Femur (tissue), 1 donor: ENCODE measurements around the gene GALNT11.
"Not testable (repeated sequence)": the region's sequence is repeated elsewhere in the genome, so short reads cannot be mapped to it uniquely, and the experiment has no call there.

Experiments used
- DNase-seq: peaks from one replicate; pipeline ENCODE4 v3.0.0-alpha.2; 2017

GALNT11 gene

DNA sequence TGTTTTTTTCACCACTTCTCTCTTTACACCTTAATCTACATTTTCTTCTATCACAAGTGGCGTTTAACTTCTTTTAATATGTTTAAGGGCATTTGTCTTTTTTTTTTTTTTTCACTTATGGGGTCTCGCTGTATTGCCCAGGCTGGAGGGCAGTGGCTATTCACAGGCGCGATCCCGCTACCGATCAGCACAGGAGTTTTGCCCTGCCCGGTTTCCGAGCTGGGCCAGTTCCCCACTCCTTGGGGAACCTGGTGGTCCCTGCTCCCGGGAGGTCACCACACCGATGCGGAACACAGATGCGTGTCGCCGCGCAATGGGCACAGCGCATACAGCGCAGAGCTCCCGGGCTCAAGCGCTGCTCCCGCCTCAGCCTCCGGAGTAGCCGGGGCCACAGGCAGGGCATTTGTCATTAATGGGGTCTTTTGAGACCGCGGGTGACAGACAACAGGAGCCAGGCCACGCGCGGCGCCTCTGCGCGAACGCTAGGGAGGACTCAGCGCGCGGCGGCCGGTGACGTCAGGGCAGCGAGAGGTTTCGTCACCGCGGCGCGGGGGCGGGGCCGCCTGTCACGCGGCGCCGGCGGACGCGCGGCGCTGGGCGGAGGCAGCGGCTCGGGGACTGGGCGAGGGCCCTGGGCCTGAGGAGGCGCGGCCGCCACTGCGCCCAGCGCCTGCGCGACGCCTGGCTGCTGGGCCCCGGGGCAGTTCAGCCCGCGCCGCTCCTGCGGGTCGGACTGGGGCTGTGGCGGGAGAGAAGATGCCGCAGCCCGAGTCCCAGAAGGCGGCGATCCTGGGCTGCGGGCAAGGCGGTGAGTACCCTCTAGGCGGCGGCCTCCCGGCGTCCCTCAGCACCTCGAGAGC, at the start of gene GALNT11:
TSS of gene GALNT11 (plus strand) at position 598 of the 860 bp plus-strand sequence. CDS start 68,554 bp downstream, outside the sequence.
- DNase-seq, result peak; percentile 90

DNA sequence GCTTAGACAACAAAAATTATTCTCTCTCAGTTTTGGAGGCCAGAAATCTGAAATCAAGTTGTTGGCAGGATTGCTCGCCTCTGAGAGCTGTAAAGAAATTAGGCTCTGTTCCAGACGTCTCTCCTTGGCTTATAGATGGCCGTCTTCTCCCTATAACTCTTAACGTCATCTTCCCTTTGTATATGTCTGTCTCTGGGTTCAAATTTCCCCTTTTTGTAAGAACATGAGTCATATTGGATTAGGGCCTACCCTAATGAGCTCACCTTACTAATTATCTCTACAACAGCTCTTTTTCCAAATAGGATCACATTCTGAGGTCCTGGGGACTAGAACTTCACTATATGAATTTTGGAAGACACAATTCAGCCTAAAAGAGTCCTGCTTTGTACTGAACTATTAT, 46.9 kb upstream of the GALNT11 start:
- DNase-seq, result no peak

DNA sequence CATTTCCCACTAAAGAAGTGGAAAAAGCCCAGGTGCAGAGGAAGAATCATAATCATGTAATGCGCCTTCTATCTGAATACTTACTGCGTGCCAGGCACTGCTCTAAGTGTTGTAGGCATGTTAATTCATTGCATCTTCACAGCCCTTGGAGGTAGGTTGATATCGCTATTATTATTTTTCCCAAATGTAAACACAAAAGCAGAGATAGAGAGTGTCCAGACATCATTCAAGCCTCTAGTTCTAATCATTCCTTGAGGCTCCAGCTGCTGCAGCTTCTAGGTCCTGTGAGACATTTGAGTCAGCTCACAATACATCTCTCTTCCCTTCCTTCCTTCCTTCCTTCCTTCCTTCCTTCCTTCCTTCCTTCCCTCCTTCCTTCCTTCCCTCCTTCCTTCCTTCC, 44.3 kb upstream of the GALNT11 start:
- no peak for DNase-seq

DNA sequence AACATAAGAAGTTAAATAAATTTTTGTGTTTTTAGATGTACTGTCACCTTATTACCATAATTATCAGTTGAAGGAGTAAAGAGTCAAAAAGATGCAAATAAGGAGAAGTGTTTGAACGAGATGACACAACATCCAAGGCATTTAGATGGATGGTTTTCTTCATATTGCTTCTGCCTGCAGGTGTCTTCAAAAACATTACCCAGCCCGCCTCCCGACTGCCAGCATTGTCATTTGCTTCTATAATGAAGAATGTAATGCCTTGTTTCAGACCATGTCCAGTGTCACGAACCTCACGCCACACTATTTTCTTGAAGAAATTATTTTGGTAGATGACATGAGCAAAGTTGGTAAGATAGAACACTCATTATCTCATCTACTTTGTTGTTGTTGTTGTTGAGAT, 42.7 kb upstream of the GALNT11 start:
- DNase-seq, result no peak

DNA sequence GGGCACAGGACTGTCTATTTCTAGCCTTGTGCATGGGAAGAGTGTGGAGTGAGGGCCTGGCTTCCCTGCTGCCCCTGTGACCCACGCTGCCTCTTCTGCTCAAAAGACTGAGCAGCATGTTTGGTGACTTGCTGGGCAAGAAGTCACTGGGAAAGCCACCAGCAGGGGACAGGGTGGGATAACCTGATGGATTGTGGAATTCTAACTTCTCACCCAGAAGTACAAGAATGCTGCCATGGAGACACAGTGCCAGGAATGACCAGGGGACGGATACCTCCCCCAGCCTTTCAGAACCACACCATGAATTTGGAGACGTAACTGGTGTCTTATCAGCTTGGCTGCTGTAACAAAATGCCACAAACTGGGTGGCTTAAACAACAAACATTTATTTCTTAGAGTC, 40.9 kb upstream of the GALNT11 start:
- DNase-seq, result no peak

DNA sequence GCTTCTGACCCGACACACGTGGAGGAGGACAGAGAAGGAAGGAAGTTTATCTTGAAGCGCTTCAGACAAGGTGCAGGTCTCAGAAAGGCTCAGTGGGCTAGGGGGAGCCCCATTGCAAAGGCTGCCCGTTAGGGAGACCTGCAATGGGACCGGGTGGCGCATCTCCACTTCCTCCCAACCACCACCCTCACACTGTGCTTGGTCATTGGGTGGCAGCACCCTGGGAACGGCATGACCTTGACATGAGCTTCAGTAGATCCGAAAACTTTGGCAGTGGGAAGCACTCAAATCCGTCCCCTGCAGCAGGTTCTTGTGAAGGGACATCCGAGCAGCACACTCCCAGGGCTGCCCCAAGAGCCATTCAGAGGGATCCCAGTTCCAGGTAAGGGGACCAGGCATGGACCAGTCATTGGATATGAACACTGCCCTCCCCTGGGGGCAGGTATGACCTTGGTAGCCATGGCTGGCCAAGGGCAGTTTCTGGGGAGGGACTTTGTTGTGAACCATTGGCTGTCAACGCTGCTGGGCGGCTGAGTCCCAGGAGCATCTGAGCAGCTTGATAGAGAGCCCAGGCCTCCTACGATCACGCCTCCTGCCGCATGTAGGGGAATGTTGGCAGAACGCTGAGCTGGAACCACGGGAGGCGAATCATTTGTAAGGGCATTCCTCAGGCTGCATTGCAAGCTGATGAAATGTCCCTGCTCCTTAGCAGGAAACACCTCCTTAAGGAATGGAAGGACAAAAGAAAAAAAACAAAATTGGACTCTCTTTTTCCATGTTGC, 37.5 kb upstream of the GALNT11 start:
- no peak for DNase-seq

DNA sequence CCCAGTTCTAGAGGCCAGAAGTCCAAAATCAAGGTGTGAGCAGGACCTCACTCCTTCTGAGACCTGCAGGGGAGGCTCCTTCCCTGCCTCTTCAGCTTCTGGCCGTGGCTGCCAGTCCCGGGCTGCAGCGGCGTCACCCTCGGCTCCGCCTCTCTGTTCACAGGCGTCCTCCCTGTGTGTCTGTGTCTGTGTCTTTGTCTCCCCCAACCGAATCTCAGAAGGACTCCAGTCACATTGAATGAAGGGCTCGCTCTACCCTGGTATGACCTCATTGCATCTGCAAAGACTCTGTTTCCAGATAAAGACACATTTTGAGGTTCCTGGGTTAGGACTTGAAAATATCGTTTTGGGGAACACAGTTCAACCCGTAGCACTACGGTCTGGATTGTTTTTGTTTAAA, 33.1 kb upstream of the GALNT11 start:
- peak; percentile 51 for DNase-seq

DNA sequence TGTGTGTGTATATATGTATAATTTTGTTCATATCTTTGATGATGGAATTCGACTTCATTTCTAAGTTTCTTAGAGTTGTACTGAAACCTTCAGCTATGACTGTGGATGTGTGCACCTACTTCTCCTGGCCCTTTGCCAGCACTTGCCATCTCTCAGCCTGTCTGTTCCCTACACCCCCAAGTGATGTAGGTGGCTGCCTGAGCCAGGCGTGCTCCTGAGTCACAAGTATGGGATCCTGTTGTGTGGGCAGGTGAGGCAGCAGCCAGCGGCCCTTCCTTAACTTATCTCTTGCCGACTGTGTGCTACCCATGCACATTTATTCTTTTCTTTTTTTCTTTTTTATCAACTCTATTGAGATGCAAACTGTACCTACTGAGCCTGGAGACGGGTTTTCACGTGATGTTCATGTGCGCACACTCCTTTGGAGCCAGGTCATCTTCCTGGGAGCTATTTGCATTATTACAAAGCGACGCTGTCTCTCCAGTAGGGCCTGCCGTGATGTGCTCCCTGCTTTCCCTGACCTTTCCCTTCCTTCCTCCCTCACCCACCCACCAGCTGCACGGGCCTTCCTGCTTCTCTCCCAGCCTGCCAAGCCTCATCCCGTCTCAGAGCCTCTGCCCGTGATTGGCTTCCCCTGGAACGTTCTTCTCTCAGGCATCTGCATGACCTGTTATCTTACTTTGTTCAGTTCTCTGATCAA, 31.3 kb upstream of the GALNT11 start:
- DNase-seq, result no peak

DNA sequence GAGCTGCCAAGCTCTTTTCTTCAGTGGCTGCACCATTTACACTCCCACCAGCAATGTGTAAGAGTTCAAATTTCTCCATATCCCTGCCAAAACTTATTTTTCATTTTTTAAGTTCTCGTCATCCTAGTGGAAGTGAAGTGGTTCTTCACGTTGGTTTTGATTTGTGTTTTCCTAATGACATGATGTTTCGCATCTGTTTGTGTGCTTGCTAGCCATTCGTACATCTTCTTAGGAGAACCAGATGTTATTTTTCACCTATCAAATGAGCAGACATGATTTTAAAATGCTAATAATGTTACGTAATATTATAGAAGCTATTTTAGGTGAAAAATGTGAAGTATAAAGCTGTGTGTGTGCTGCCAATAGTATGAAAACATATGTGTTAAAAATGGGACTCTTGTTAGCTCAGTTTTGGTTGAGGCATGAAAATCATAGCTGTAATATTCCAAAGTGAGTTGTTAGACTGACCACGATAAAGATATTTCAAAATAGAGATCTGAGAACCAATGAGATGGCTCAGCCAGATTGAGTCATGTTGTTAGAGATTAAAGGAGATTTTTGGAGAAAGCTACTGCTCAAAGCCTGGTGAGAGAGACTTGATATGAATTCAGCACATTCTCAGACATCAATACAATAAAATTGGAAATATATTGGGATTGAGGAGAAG, 25.9 kb upstream of the GALNT11 start:
- DNase-seq, result no peak

DNA sequence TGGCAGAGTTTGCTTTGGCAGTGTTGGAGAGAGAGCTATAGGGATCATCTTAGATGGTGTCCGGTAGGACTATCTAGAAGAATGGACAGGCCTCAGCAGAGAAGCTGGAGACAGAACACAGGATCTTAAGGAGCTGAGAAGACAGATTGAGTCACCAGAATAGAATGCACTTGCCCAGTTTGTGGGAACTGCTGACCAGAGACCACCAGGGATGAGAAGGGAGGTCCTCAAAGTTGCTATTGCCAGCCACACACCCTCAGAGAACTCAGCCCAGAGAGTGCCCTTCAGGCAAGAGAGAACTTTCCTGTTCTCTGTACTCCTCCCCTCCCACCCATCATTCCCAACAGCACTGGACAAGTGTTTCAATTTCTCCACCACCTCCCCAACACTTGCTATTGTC, 25.3 kb upstream of the GALNT11 start:
- DNase-seq, result no peak

DNA sequence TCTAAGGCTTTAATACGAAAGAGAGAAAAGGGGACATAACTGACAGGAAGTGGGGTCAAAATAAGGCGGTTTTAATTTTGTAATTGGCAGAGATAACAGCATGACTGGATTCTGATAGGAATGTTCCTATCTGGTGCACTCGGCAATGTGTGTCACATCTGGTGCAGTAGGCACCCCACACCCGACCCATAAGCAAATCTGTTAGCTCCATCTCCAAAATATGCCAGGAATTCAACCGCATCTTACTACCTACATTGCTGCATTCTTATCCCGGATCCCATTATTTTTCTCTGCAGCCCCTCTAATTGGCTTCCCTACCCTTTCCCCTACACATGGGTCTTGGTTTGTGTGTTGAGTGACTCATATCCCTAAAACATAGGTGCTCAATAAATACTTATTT, 19.1 kb upstream of the GALNT11 start:
- DNase-seq, result no peak

DNA sequence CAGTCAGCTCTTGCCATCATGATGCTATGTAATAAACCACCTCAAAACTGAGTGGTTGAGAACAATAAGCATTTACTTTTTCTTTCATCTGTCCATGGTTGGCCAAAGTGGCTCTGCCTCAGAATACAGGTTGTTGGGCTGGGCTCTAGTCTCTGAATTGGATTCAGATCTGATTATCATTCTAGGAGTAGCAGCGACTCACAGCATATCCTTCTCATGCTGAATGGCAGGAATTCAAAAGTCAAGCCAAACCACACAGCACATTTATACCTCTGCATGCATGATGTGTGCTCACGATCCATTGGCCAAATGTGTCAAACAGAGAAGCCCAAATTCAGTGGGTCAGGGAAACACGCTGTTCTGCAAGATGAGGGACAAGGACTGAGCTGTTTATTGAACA, 13.6 kb upstream of the GALNT11 start:
- DNase-seq, result no peak

DNA sequence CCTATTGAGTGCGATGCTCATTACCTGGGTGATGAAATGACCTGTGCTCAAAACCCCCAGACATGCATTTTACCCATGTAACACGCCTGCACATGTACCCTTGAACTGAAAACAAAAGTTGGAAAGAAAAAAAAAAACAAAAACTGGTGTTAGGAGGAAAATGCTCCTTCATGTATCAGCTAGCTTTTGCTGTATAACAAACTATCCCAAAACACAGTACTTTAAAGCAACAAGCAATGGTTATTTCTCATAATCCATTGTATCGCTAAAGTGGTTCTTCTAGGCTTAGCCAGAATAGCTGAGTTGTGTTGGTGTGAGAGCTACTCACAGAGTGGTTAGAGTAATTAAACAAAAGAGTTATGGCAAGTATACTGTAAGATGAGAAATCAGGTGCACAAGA, 12.2 kb upstream of the GALNT11 start:
- no peak for DNase-seq

DNA sequence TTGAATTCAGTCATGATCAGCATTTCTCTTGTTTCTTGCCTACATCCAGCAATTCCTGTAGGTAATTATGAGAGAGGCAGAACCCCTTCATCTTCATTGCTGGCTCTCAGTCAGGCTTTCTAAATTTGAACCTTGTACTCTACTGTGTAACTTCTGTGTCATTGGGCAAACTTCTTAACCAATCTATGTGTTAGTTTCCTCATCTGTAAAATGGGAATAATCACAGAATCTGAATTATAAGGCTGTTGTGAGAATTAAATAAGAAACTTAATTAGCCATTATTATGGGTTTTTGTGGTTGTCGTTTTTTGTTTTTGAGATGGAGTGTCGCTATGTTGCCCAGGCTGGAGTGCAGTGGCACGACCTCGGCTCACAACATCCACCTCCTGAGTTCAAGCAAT, 11.5 kb upstream of the GALNT11 start:
- no peak for DNase-seq

DNA sequence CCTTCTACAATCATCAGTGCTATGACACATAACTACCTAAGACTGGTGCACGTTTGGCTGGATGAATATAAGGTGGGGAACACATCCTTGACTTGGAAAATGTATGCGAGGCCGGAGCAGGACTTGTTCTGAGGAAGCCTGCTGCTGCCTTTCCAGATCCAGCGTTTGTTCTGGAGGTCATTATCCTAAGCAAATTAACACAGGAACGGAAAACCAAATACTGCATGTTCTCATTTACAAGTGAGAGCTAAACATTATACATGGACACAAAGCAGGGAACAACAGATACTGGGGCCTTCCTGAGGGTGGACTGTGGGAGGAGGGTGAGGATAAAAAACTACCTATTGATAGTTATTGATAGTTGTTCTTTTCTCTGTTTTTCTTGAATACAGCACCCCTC, 10.8 kb upstream of the GALNT11 start:
- DNase-seq, result no peak

DNA sequence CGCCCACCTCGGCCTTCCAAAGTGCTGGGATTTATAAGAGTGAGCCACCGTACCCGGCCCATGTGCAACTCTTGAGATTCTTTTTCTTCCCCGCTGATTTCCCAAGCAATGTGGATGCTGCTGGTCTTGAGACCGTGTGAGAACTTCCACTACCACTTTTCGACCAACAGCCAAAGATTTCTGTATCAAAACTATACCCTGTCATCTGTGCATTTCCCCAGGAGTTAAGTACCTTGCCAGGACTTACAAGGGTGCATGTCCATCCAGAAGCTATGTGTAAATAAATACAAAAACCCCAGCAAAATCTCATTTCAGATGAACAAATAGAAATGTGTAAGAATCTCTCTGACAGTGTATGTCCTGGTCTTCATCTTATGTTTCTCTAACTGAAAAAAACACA, 9.9 kb upstream of the GALNT11 start:
- no peak for DNase-seq

DNA sequence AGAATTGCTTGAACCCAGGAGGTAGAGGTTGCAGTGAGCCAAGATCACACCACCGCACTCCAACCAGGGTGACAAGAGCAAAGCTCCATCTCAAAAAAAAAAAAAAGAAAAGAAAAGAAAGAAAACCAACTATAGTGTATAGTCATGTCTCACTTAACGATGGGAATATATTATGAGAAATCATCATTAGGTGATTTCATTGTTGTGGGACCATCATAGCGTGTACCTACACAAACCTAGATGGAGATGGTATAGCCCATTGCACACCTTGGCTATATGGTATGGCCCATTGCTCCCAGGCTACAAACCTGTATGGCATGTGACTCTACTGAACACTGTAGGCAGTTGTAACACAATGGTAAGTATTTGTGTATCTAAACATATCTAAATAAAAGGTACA, 8.5 kb upstream of the GALNT11 start:
- no peak for DNase-seq

DNA sequence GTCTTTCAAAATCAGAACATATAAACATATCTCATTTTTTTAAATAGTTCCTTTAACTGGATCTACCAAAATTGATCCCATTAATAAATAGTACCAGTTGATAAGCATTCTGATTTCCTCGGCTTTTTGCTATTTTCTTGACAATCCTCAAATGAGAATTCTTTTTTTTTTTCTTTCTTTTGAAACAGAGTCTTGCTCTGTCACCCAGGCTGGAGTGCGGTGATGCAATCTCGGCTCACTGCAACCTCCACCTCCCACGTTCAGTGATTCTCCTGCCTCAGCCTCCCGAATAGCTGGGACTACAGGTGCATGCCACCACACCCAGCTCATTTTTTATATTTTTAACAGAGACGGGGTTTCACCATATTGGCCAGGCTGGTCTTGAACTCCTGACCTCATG, 7.8 kb upstream of the GALNT11 start:
- DNase-seq, result not testable (repeated sequence)

DNA sequence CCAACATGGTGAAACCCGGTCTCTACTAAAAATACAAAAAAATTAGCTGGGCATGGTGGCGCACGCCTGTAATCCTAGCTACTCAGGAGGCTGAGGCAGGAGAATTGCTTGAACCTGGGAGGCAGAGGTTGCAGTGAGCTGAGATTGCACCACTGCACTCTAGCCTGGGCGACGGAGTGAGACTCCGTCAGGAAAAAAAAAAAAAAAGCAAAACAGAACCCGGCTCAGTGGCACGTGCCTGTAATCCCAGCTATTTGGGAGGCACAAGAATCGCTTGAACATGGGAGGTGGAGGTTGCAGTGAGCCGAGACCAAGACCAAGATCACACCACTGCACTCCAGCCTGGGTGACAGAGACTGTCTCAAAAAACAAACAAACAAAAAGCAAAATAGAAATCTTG, 3.7 kb upstream of the GALNT11 start:
- not testable (repeated sequence) for DNase-seq

DNA sequence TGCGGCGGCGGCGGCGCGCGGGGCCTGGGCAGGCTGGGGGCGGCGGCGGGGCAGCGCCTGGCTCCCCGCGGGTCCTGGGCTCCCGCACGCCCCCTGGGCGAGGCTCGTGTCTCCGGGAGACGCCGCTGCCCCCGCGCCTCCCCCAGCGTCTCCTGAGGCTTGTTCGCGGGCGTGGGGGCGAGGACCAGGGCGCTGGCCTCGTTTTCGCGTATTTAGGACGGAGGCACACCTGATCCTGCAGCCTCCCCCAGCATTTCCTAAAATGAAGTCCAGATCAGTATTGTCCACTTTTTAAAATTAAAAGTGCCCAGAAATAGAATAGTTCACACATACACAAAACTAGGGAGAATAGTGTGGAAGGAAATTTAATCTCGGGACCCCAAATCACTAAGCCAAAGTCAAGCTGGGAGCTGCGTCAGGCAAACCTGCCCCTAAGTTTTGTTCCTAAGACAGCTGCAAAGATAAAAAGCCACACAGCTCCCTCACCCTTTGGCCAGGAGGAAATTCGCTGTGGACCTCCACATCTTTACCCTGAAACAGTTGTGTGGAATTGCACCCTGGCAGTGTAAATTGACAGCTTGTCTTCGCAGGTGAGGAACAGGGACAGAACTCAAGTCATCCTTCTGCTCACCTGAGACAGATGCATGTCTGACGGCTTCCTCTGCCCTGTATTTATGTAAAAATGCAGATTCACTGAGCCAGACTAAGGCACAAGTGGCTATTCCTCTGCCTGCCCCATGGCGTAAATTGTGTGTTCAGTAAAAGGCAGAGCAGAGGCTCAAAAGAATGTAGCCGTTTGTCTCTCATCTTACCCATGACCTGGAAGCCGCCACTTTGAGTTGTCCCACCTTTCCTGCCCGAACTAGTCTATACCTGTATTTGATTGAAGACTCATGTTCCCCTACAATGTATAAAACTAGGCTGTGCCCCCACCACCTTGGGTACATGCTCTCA, 740 bp downstream of the GALNT11 start:
- DNase-seq, result no peak

DNA sequence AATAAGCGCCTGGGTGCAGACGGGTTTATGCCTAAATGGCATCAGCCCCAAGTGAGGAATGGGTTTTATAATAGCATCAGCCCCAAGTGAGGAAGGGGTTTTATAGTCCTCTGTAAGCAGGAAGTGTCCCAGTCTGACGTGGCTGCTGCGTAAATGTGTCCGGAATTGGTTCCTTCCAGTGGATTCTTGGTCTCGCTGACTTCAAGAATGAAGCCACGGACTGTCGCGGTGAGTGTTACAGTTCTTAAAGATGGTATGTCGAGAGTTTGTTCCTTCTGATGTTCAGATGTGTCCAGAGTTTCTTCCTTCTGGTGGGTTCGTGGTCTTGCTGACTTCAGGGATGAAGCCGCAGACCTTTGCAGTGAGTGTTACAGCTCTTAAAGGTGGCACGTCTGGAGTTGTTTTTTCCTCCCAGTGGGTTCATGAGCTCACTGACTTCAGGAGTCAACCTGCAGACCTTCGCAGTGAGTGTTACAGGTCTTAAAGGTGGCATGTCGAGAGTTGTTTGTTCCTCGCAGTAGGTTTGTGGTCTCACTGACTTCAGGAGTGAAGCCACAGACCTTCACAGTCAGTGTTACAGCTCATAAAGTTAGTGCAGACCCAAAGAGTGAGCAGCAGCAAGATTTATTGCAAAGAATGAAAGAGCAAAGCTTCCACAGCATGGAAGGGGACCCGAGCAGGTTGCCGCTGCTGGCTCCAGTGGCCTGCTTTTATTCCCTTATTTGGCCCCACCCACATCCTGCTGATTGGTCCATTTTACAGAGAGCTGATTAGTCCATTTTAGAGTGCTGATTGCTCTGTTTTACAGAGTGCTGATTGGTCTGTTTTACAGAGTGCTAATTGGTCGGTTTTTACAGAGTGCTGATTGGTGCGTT, 2.3 kb downstream of the GALNT11 start:
- DNase-seq, result not testable (repeated sequence)
